Endothelial cell of umbilical vein (primary cell): Measurements from ENCODE around the gene CTAGE6. TPM values are rescaled to one million over a fixed set of nuclear protein-coding genes. Genes with fewer than 3 reads are reported as not detected.
"Not testable (repeated sequence)": the region's sequence is repeated elsewhere in the genome, so short reads cannot be mapped to it uniquely, and the experiment has no call there.

Experiments
- Bru-seq: library from RNA; stranded (reverse); fragments of 400-500 nt; gene quantifications from one replicate; lab custom pipeline; 2021; lab: Mats Ljungman, UMichigan
- BruChase-seq, 2 experiments: library from RNA; stranded (reverse); fragments of 400-500 nt; gene quantifications; one replicate each; lab custom pipeline; 2021; lab: Mats Ljungman, UMichigan
- BruUV-seq: library from RNA; stranded (reverse); fragments of 400-500 nt; replicated peaks from 2 replicates; lab custom pipeline; 2021; lab: Mats Ljungman, UMichigan
- CTCF ChIA-PET: fragments of 300-600, 350-600 bp; sonication (Branson Sonifier 250); formaldehyde crosslinking; loops from one replicate; lab custom pipeline; 2021; ENCODE audit warnings: antibody characterized with exemption, inconsistent platforms; lab: Charles Lee
- POLR2A ChIA-PET: fragments of 300-600, 350-600 bp; sonication (Branson Sonifier 250); formaldehyde crosslinking; loops from one replicate; lab custom pipeline; 2021; ENCODE audit warnings: antibody characterized with exemption, inconsistent platforms; lab: Charles Lee
- DNase-seq: peaks from one replicate; pipeline ENCODE4 v3.0.0-alpha.2; 2011; ENCODE audit warnings: low read depth, low spot score
- FAIRE-seq: peaks from 2 replicates; lab custom pipeline; 2011; peaks lifted over from hg19 to GRCh38; lab: Jason Lieb, UNC
- H2AFZ ChIP-seq: 2 replicates; pipeline ENCODE4 v1.6.0; 2012; ENCODE audit warnings: low read depth, low read length, control low read depth, inconsistent platforms
- H3K27ac ChIP-seq: 2 replicates; pipeline ENCODE4 v1.5.1; 2011; ENCODE audit warnings: low read depth, mild to moderate bottlenecking, control low read depth, low read length, moderate library complexity; ENCODE audit not compliant: insufficient read depth
- H3K27me3 ChIP-seq, 2 experiments: 2 replicates each; pipeline versions ENCODE4 v1.6.0 to v1.6.1; 2011; ENCODE audit warnings: low read length in 2 of 2, mixed read lengths in 1 of 2; ENCODE audit not compliant: control insufficient read depth in 2 of 2, insufficient read depth in 2 of 2
- H3K36me3 ChIP-seq, 2 experiments: 2 replicates in 1 of 2; 3 replicates in 1 of 2; pipeline ENCODE4 v1.5.1; 2011; ENCODE audit warnings: low read length in 2 of 2, mild to moderate bottlenecking in 1 of 2, moderate library complexity in 1 of 2; ENCODE audit not compliant: control insufficient read depth in 2 of 2, insufficient read depth in 2 of 2; ENCODE audit errors: extremely low read depth in 1 of 2
- H3K4me1 ChIP-seq: 3 replicates; pipeline ENCODE4 v1.5.1; 2011; ENCODE audit warnings: mild to moderate bottlenecking, low read length; ENCODE audit not compliant: control insufficient read depth, insufficient read depth; ENCODE audit errors: extremely low read depth
- H3K4me2 ChIP-seq: 2 replicates; pipeline ENCODE4 v1.6.1; 2011; ENCODE audit warnings: low read length, control low read depth, mixed read lengths; ENCODE audit not compliant: insufficient read depth
- H3K4me3 ChIP-seq, 3 experiments: fragments of 200-600 bp in 1 of 3; sonication (generic), shearing (Covaris generic) in 1 of 3; replicated peaks in 1 of 3; 2 replicates each; pipeline ENCODE4 v1.5.1; 2011 to 2016; ENCODE audit warnings: control low read depth in 3 of 3, low read length in 3 of 3, mild to moderate bottlenecking in 2 of 3, inconsistent platforms in 1 of 3, low read depth in 1 of 3, moderate library complexity in 1 of 3; ENCODE audit not compliant: insufficient read depth in 1 of 3
- H3K79me2 ChIP-seq: 2 replicates; pipeline ENCODE4 v1.6.0; 2012; ENCODE audit warnings: low read length, inconsistent platforms; ENCODE audit not compliant: control insufficient read depth, insufficient read depth
- H3K9ac ChIP-seq: replicated peaks from 2 replicates; pipeline ENCODE3; 2011; ENCODE audit warnings: low read length, control low read depth; ENCODE audit not compliant: insufficient read depth; ENCODE audit errors: extremely low read depth
- H3K9me1 ChIP-seq: replicated peaks from 3 replicates; pipeline ENCODE4 v1.6.0; 2011; ENCODE audit warnings: mild to moderate bottlenecking, low read length; ENCODE audit not compliant: control insufficient read depth, insufficient read depth; ENCODE audit errors: extremely low read depth
- H3K9me3 ChIP-seq: replicated peaks from 2 replicates; pipeline ENCODE4 v1.5.1; 2012; ENCODE audit warnings: low read length, inconsistent platforms; ENCODE audit not compliant: control insufficient read depth, insufficient read depth
- H4K20me1 ChIP-seq: replicated peaks from 2 replicates; pipeline ENCODE3; 2011; ENCODE audit warnings: mild to moderate bottlenecking, low read length; ENCODE audit not compliant: control insufficient read depth, insufficient read depth; ENCODE audit errors: extremely low read depth
- dilution Hi-C: fragments of 300-500 bp; cut with MboI; formaldehyde crosslinking; loops from one replicate; pipeline ENCODE4 v1.15.0; 2019; ENCODE audit warnings: low sequenced_read_pairs; ENCODE audit not compliant: extremely low pct_ligation_motif_present
- intact Hi-C: fragments of 100-400 bp; cut with micrococcal nuclease; formaldehyde crosslinking; loops from one replicate; pipeline ENCODE4 v1.10.0; 2022
- long read RNA-seq: library from polyadenylated mRNA; stranded (forward); transcript quantifications from one replicate; pipeline ENCODE4 v2.0.0, GENCODE V29; 2021
- polyA minus RNA-seq, 3 experiments: library from RNA; depleted of rRNA, polyadenylated mRNA; stranded (reverse); fragments of >200 nt; gene quantifications; 1 replicate in 1 of 3; 2 replicates in 2 of 3; pipeline ENCODE4 v1.2.3, GENCODE V29; 2011
- polyA plus RNA-seq, 4 experiments: library from polyadenylated mRNA; depleted of rRNA in 3 of 4; stranded (reverse) in 3 of 4; unstranded in 1 of 4; fragments of >200 nt; gene quantifications; 2 replicates each; pipeline versions ENCODE4 v1.2.1 to v1.2.3, GENCODE V29; 2011 to 2012; ENCODE audit warnings: missing spikeins in 1 of 4
- total RNA-seq: library from RNA; stranded (reverse); gene quantifications from 2 replicates; pipeline ENCODE4 v1.2.3, GENCODE V29; 2021

Gene CTAGE6
- total RNA-seq (0.40 TPM in 1 of 2 replicates, not detected in the other), polyA plus RNA-seq (not detected in 2 replicates), polyA minus RNA-seq (1.0 TPM in 1 of 2 replicates, not detected in the other), Bru-seq, nascent RNA (percentile 30 among the genes with signal in this experiment), BruChase-seq, experiment 1, labeled RNA remaining after a 6-hour chase (percentile 39 among the genes with signal in this experiment), BruChase-seq, experiment 2, labeled RNA remaining after a 2-hour chase (percentile 45 among the genes with signal in this experiment)
- polyA plus RNA-seq (2011; cell fraction: cytosol; rRNA removed), result 0.03 and 0.04 TPM in 2 replicates
- polyA plus RNA-seq (2011; cell fraction: nucleus; rRNA removed), result 1.1 and 1.2 TPM in 2 replicates
- 0.25 TPM in 1 of 2 replicates, not detected in the other for polyA plus RNA-seq (2012)
- polyA minus RNA-seq (2011; cell fraction: cytosol; rRNA and poly(A)+ RNA removed), result not detected
- 5.0 and 7.0 TPM in 2 replicates for polyA minus RNA-seq (2011; cell fraction: nucleus; rRNA and poly(A)+ RNA removed)
- long read RNA-seq, result 0 reads

GRCh38 chr7:143757596-143757995 lies at the start of gene CTAGE6:
CTAGE6 (minus strand) TSS chr7:143757696; CDS start chr7:143757658, 38 bp downstream.
- not testable (repeated sequence) for BruUV-seq

GRCh38 chr7:143806664-143807071 lies 49.2 kb upstream of the CTAGE6 start:
- H3K4me1 ChIP-seq, H3K79me2 ChIP-seq, H3K27ac ChIP-seq, POLR2A ChIA-PET, H3K27me3 ChIP-seq, H3K9ac ChIP-seq, H2AFZ ChIP-seq, H3K9me3 ChIP-seq, intact Hi-C loops, H3K4me3 ChIP-seq, H3K36me3 ChIP-seq, H4K20me1 ChIP-seq, H3K9me1 ChIP-seq, DNase-seq, CTCF ChIA-PET, BruUV-seq, dilution Hi-C loops, H3K4me2 ChIP-seq: not testable (repeated sequence)
- peak; percentile 93 for FAIRE-seq

More at GRCh38 chr7:143757596-143757995, at the start of gene CTAGE6:
- FAIRE-seq, H4K20me1 ChIP-seq, H3K27ac ChIP-seq, DNase-seq, H3K9me1 ChIP-seq, H3K4me2 ChIP-seq, H3K36me3 ChIP-seq, H3K4me1 ChIP-seq, CTCF ChIA-PET, H3K9me3 ChIP-seq, H3K4me3 ChIP-seq, H3K27me3 ChIP-seq, dilution Hi-C loops, H3K79me2 ChIP-seq, H2AFZ ChIP-seq, intact Hi-C loops, H3K9ac ChIP-seq, POLR2A ChIA-PET: not testable (repeated sequence)

GRCh38 chr7:143797896-143798290 lies 40.4 kb upstream of the CTAGE6 start:
- H3K27ac ChIP-seq, H3K9me1 ChIP-seq, H4K20me1 ChIP-seq, CTCF ChIA-PET, H3K9me3 ChIP-seq, H2AFZ ChIP-seq, H3K4me3 ChIP-seq, BruUV-seq, H3K4me1 ChIP-seq, H3K27me3 ChIP-seq, dilution Hi-C loops, POLR2A ChIA-PET, DNase-seq, FAIRE-seq, H3K79me2 ChIP-seq, H3K36me3 ChIP-seq, H3K4me2 ChIP-seq, H3K9ac ChIP-seq, intact Hi-C loops: not testable (repeated sequence)

GRCh38 chr7:143797119-143797895 lies 39.8 kb upstream of the CTAGE6 start:
- dilution Hi-C loops, H3K4me3 ChIP-seq, CTCF ChIA-PET, H3K4me2 ChIP-seq, H3K9me1 ChIP-seq, intact Hi-C loops, H3K9me3 ChIP-seq, H3K4me1 ChIP-seq, H3K27me3 ChIP-seq, H2AFZ ChIP-seq, H3K79me2 ChIP-seq, H3K9ac ChIP-seq, FAIRE-seq, H3K36me3 ChIP-seq, DNase-seq, H3K27ac ChIP-seq, H4K20me1 ChIP-seq, BruUV-seq, POLR2A ChIA-PET: not testable (repeated sequence)
